Stimulated activated CD4-positive, alpha-beta T cell treated with anti-CD3 and anti-CD28 coated beads, Interleukin-1b, Interleukin-23, amount 100 ng/mL, for 4 hours (primary cell): ENCODE results near the gene SLC26A2.

ENCODE experiments used
- DNase-seq, 2 donors: peaks; one replicate each; pipeline ENCODE4 v3.0.0-alpha.2; 2020; ENCODE audit warnings: low read depth in 2 of 2

Gene SLC26A2

DNA sequence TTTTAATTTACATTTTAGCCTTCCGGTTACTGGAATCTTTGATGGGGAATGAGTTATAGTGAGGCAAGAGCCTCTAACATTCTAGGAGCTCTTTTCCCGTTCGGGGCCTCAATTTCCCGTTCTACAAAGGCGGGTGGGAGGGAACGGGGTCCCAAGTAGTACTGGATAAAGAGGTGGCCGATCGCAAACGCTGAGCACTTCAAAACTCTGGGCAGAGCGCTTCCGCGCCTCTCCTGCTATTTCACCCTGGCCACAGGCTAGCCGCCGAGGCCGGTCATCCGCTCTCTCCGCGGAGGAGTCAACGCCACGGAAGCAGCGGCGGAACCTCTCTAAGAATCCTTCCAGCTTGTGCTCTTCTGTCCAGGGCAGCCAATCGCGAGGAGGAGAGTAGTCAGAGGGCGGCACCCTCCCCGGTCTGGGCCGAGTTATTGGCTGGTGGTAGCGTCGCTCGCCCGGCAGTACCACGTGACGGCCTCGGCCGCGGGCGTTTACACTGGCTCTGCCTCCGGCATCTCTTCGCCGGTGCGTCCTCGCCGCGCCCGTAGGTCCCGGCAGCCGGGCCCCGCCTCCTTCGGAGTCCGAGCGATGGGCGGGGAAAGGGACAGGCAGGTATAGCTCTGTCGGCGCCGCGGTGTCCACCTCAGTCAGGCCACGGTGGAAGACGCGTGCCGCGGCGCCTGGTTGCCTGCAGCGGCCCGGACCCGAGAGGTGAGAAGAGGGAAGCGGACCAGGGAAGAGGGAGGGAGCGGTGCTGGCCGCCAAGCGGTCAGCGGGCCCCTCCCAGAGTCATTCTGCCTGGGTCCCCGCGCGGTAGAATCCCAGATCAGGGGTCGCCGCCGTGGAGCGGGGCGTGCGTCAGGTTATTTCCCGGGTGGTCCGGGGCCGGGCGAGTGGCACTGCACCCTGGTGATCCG is at the start of gene SLC26A2:
SLC26A2 (plus strand) TSS at position 487 of the 914 bp plus-strand sequence. CDS start 16,895 bp downstream, outside the sequence.
- DNase-seq, result peak; percentile 88 to 89

DNA sequence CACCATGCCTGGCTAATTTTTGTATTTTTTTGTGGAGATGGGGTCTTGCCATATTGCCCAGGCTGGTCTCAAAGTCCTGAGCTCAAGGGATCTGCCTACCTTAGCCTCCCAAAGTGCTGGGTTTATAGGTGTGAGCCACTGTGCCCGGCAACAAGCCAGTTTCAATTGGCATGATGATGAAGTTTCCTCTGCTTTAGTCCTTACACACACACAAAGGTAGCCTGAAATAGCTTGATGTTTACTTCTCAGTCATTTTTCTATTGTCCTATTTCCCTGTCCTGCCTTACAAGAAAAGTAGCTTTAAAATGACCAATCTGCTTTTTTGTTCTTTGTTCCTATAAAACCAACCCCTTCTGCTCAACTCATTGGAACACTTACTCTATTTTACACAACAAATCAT is 49.5 kb upstream of the SLC26A2 start:
- DNase-seq, result no peak

DNA sequence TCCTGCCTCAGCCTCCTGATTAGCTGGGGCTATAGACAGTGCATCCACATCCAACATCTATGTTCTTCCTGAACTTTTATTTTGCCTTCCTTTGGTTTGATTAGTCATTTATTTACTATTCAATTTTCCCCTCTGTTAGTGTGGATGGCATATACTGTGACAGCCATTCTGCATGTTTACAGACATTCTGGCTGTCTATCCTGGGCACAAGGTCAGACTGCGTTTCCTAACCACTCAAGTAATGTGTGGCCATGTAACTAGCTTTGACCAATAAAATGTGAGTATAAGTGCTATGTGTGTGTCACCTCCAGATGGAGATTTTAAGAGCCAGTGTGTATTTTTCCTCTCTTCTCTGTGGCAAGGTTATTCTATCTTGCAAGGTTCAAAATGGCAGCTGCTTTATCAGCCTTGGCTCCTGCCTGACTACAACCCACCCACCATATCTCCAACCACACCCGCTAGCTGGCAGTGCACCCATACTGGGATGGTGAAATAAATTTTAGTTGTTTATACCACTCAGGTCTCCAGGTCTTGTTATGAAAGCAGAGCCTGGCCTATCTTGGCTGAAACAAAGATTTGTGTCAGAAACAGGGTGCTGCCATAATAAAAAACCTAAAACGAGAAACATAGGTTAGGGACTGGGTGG is 48.2 kb upstream of the SLC26A2 start:
- no peak for DNase-seq

DNA sequence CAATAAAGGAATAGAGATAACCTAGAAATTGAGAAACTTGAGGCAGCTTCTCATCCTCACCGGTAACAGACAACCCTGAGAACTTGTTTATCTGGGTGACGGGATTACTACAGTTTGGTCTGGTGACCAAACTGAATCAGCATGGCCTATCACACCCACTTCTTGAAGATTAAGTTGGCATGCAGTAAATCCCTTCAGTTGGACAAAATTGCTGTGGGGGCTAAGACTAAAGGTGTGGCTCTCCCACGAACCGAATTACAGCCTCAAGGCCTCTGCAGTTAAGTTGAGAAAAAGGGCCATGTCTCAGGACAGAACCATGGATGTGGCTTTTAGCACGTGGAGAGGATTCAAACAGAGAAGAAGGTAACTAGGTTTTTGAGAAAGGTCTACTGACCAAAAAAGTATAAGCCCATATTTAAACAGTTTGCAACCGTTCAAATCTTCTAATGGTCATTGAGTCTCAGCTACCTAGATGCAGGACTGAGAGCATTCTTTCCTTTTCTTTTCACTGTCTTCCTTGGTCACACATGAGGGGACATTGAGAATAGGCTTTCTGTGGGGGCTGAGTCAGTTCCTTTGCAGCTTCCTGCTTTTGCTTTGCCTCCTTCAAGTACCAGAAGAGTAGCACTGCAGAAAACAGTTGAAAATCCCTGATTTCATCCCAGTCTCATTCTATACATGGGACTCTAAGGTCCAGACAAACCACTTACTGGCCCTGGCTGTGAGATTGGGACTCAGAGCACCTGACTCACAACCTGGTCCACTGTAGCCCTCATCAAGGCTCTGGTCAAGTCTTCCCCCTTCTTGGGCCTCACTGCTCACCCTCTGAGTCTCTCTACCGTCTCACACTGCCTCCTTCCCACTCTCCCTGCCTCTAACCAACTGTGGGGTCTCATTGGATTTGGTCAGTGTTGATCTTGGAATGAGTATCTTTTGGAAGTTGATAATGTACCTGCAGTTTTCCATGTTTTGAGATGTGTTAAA is 46.8 kb upstream of the SLC26A2 start:
- no peak for DNase-seq

DNA sequence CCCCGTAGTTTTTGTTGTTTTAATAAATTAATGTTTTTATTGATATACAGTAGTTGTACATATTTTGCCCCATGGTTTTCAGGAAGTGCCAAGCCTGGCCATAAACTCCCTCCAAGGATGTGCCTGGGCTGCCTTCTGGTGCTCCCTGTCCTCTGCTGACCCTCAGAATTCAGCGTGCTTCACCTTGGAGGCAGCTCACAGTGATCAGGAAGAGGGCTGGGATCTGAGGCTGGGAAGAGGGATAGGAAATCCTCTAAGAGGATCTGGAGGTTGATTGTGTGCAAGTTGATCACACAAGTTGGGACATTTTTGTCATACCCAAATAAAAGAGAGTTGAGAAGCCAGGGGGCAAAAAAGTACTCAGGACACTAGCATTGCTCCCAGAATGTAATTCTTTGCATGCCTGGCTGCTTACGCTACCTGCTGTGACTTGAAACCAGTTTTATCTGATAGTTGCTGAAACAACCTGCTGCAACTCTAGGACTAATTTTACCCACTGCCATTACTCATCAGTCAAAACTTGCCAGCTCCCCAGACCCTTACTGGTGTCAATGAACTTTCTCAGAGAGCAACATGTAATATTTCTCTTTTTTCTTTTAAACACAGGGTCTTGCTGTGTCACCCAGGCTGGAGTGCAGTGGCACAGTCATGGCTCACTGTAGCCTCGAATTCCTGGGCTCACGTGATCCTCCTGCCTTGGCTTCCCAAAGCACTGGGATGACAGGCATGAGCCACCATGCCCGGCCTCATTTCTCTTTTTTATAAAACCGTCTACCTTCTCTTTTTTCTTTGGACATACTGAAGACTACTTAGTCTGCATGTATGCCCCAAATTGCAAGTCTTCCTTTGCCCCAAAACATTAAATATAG is 44.9 kb upstream of the SLC26A2 start:
- DNase-seq, result no peak

DNA sequence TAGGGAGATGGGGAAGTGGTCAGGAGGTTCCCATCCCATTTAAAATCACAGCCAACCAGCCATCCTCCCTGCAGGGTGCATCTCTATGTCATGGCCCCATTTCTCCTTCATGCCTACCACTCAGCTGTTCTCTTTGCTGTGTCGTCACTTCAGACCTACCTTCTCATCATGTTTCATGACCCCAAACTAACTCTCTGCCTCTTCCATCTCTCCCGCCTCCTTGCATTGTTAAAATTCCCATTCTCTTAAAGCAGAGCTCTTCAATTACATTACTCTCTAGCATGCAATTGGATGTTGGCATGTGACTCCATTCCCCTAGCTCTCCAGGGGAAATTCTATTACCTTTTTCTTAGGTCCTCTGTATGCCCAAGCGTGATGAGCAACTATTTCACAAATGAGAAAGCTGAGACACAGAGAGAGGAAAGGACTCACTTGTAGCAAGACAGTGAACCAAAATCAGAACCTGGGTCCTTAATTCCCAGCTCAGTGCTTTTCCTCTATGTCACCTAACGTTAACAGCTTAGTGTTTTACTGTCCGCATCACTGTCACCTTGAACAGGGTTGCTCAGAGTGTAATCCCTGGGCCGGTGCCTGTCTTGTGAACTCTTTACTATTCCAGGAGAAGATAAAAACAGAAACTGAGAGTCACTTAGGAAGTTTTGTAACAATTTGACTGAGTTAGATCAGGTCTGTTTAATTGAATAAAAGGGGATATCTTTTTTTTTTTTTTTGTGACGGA is 44.1 kb upstream of the SLC26A2 start:
- no peak for DNase-seq

DNA sequence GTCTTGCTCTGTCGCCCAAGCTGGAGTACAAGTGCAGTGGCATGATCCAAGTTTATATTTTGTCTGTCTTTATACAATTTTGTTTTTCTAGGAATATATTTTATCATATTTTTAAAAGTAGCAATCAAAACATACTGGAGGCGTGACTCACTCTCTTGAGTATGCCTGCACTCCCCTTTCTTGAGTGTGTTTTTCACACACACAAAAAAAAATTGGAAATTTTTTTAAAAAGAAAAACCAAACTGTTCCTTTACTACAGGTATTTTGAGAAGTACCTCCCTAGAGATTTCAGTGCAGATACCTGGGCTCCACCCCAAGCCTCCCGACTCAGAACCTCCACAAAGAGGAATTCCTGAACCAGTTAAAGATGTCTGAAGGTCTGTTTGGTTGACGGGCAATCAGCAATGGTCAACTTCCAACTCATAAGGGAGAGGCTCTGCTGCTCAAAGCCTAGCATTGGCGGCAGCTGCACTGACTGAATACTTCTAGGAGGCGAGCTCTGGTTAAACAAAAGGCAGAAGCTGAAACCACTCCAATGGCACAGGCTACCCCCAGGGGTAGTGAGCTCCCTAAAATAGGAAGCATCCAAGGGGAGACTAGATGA is 43.4 kb upstream of the SLC26A2 start:
- no peak for DNase-seq

DNA sequence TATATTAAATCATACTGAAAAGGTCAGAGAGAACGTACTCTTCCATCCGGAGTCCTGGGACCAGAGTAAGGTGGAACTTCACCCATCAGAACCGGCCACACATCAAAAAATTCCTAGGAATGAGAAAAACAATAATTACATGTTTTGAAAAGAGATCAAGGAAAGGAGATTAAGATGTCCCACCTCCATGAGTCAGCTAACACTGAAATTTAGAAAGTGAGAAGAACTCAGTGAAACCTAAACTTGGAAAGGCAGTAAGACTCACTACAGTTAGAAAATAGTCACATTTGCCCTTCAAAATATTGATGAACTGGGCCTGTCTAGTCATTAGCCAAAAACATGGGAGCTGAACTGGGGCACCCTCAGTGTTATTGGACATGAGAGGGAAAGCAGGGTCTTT is 39.0 kb upstream of the SLC26A2 start:
- no peak for DNase-seq

DNA sequence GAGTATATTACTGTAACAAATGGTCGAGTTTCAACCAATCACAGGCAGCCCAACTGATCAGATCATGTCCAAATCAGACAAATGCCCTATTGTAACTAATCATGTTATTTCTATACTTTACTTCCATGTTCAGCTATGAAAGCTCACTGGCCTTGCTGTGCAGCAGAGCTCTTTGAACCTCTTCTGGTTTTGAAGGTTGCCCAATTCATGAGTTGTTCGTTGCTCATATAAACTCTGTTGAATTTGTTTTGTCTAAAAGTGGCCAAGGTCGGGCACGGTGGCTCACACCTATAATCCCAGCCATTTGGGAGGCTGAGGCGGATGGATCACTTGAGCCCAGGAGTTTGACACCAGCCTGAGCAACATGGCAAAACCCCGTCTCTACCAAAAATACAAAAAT is 37.6 kb upstream of the SLC26A2 start:
- no peak for DNase-seq

DNA sequence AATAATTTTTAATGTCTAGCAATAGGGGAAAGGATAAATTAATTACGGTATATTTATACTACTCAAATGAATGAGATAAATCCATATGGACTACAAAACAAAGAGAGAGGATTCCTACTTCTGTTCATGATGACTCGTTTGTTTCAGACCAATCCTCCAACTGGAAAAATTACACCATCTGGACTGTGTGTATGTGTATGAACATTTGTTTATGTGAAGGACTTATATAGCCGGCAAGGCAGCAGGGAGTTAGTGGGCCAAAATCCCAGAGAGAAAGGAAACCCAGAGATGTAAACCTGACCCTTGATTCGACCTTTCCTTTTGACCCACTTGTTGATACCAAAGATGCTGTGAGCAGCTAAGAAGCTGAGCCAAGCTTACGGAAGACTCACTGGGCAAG is 36.1 kb upstream of the SLC26A2 start:
- DNase-seq, result no peak

DNA sequence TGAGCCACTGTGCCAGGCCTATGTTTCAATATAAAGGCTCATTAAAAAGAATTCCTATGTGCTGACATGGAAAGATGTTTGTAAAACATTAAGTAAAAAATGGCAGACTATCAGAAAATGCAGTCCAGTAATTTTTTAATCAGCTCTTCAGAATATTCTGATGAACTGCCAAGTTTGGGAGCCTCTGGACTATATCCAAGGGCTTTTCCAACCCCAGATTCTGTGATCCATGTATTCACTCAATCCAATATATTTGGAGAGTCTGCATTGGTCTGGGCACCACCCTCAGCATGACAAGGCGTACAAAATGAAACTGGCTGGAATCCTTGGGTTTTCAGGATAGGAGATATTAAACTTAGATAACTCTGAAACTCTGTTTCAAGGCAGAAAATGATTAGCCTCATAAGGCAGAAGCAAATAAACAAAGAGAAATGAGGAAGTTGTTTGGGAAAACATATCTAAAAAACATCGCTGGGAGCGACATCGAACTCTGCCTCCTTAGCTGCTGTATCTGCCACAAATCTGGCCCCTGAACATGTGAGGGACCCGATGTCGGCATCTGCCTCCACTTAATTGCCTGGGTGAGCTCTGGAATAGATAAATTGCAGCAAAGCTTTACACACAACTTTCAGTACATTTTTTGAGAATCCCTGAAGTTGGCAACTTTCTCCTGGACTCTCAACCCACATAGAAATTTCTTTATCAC is 30.4 kb upstream of the SLC26A2 start:
- DNase-seq, result no peak

DNA sequence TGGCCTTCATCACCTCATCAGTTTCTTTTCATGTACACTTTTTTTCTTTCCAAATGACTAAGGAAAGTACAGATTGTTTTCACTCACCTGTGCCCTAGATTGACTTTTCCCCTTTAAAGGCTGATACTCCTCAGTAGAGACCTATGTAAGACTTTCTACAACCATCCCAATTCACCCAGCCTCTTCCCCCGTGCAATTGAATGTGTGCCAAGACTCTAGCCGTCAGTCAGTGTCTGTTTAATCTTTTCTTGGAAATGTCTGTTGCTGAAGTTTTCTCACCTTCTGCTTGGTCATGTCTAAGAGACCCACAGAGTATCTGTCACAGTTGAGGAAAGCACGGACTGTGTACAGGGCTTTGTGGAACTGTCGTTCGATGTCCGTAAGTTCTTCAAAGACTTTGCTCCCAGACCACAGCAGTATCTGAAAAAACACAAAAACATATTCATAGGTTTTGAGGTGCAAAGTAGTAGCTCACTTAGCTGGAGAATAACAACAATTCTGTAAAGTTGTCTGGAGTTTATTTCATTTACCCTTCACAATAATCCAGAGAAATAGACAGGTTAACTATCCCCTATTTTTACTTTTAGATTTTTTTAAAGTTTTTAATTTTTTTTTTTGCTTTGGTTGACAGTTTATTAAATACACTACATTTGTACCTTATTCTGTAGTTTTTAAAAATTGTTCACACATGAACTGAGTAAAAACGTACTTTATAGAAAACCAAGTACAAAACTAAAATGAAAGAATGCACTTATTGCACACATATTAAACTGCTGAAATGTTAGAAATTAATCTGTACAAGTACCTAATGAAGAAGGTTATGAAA is 29.6 kb upstream of the SLC26A2 start:
- DNase-seq, result no peak

DNA sequence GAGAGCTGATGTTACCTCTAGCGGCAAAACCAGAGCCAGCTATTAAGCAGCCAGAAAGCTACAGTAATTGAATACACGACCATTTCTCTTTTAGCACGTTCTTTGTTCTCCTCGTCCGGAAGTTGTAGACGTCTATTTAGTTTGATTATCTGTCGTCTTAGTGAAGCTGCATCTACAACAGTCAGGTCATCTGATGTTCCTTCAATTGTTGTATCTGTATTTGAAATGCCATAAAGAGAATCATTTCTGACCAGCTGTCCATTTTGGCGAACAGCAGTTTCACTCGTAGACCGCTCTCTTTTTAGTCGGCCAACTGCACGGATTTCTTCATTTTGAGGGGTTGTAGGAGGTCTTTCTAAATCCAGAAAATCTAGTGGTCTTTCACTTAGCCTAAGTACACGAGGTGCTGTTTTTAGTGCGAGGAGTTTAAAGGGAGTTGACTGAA is 28.5 kb upstream of the SLC26A2 start:
- DNase-seq, result no peak

DNA sequence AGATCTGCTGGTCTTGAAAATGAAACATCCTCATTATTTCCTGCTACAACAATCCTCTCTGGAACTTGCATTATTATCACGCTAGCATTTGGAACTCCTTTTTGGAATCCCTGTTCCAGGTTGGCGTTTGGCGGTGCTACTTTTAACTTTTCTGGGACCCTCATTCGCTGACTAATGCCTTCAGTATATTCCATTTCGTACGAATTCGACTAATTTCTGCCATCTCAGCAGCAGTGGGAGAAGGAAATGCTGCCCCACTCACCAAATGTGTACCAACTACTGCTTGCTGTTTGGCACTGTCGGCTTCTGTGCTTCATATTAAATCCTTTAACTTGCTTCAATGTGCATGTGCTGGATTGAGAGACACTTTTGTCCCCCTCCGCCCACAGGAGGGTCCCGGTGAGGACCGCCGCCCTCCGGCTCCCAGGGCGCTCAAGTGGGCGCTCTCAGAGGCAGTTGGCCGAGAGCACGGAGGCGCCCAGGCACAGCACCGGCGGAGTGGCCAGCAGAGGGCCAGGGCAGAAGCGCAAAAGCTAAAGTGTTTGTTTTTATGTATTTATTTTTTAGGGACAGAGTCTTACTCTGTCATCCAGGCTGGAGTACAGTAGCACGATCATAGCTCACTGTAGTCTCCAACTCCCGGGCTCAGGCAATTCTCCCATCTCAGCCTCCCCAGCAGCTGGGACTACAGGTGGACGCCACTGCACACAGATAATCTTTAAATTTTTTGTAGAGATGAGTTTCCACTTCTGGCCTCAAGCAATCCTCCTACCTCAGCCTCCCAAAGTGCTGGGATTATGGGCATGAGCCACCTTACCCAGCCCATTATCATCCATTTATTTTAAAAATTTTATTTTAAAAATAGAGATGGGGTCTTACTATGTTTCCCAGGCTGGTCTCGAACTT is 27.9 kb upstream of the SLC26A2 start:
- no peak for DNase-seq

DNA sequence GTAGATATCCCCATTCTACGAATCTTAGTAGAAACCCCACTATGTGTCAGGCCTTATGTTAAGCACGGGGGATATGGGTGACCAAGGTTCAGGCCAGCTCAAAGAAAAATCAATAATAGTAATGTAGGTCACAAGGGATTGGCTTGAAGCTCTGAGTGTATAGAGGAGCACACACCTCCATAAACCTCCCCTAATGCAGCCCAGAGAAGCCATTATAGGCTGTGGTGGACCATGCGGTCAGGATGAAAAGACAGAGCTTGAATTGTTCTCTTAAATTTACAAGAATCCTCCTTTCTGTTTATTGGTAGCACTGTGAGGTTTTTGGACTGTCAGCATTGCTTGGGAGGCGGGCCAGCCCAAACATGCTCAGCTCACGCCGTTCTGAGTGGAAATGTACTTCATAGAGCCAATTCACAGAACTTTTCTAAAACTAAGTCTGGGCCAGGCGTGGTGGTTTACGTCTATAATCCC is 25.1 kb upstream of the SLC26A2 start:
- DNase-seq, result no peak

DNA sequence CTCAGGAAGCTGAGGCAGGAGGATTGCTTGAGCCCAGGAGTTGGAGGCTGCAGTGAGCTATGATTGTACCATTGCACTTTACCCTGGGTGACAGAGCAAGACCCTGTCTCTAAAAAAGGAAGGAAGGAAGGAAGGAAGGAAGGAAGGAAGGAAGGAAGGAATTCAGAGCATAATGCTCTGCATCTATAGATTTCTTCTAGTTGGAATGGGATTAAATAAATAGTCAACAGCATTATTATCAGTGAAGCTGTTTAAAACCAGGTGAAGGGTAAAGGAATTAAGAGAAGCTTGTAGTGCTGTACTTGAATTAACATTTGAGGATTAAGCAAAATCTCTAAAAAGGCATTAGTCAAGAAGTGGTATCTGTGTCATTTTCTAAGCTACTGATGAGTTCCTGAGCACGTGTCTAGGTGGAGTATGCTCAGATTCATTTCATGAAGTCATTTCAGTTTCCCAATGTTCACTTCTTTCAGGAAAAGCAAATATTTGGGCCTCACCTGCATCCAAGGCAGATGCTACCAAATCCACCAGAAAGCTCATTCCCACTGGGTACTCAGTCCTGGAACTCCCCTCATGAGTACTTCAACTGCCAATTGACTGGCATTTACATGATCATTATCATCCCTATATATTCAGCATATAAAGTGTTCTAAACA is 24.4 kb upstream of the SLC26A2 start:
- no peak for DNase-seq

DNA sequence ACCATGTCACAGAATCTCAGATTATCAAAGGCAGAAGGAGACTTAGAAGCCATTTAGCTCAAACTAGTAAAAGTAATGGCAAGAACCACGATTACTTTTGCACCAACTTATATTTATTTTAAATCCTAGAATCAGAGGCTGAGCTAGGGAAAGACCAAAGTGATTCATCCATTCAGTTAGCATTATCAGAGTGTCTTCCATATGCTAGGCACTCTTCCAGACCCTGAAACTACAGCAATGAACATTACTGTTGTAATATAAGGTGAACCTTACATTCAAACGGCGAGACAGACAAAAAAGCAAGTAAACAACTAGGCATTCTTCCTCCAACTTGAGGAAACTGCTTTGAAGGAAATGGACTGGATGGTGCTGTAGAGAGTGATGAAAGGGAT is 23.9 kb upstream of the SLC26A2 start:
- no peak for DNase-seq
